Stimulated activated CD4-positive, alpha-beta T cell treated with anti-CD3 and anti-CD28 coated beads, Interleukin-1b, Interleukin-23, amount 100 ng/mL, for 48 hours (primary cell): ENCODE results near the gene RNASEH2A.

ENCODE experiments used
- DNase-seq: peaks from one replicate; pipeline ENCODE4 v3.0.0-alpha.2; 2020

Gene RNASEH2A

GRCh38 chr19:12806242-12807081 is at the start of gene RNASEH2A:
RNASEH2A (plus strand) TSS chr19:12806584; CDS start chr19:12806674, 90 bp downstream.
- peak; percentile 88 for DNase-seq

GRCh38 chr19:12757544-12758274 is 48.7 kb upstream of the RNASEH2A start:
- peak; percentile 68 for DNase-seq

GRCh38 chr19:12759686-12760085 is 46.7 kb upstream of the RNASEH2A start:
- no peak for DNase-seq

- no peak for DNase-seq
Observed at GRCh38 chr19:12763100-12763499, 43.3 kb upstream of the RNASEH2A start.

GRCh38 chr19:12764698-12765097 is 41.7 kb upstream of the RNASEH2A start:
- no peak for DNase-seq

- DNase-seq: peak; percentile 73
Observed at GRCh38 chr19:12766051-12766521, 40.3 kb upstream of the RNASEH2A start.

GRCh38 chr19:12767150-12767549 is 39.2 kb upstream of the RNASEH2A start:
- no peak for DNase-seq

GRCh38 chr19:12767666-12768065 is 38.7 kb upstream of the RNASEH2A start:
- DNase-seq: no peak

GRCh38 chr19:12769689-12770088 is 36.7 kb upstream of the RNASEH2A start:
- DNase-seq: peak; percentile 69

- DNase-seq: no peak
Observed at GRCh38 chr19:12770922-12771321, 35.5 kb upstream of the RNASEH2A start.

- no peak for DNase-seq
Observed at GRCh38 chr19:12772323-12772722, 34.1 kb upstream of the RNASEH2A start.

- no peak for DNase-seq
Observed at GRCh38 chr19:12773571-12773970, 32.8 kb upstream of the RNASEH2A start.

GRCh38 chr19:12774588-12775555 is 31.5 kb upstream of the RNASEH2A start, which contains the start of gene HOOK2:
HOOK2 (minus strand) TSS chr19:12775552; CDS start chr19:12775449, 103 bp downstream.
- no peak for DNase-seq

GRCh38 chr19:12777217-12778016 is 29.0 kb upstream of the RNASEH2A start:
- DNase-seq: peak; percentile 77

- DNase-seq: peak; percentile 42
Observed at GRCh38 chr19:12778017-12778904, 28.1 kb upstream of the RNASEH2A start.

- DNase-seq: no peak
Observed at GRCh38 chr19:12778905-12779161, 27.6 kb upstream of the RNASEH2A start.

- no peak for DNase-seq
Observed at GRCh38 chr19:12779162-12779993, 27.0 kb upstream of the RNASEH2A start.

- DNase-seq: no peak
Observed at GRCh38 chr19:12782174-12782423, 24.3 kb upstream of the RNASEH2A start.

GRCh38 chr19:12782424-12783290 is 23.7 kb upstream of the RNASEH2A start:
- peak; percentile 89 for DNase-seq
